ENCODE measurements around the gene KBTBD6.
A peak's percentile ranks its signal among the peaks of the same experiment; 100 is the strongest.

The KBTBD6 gene

DNA sequence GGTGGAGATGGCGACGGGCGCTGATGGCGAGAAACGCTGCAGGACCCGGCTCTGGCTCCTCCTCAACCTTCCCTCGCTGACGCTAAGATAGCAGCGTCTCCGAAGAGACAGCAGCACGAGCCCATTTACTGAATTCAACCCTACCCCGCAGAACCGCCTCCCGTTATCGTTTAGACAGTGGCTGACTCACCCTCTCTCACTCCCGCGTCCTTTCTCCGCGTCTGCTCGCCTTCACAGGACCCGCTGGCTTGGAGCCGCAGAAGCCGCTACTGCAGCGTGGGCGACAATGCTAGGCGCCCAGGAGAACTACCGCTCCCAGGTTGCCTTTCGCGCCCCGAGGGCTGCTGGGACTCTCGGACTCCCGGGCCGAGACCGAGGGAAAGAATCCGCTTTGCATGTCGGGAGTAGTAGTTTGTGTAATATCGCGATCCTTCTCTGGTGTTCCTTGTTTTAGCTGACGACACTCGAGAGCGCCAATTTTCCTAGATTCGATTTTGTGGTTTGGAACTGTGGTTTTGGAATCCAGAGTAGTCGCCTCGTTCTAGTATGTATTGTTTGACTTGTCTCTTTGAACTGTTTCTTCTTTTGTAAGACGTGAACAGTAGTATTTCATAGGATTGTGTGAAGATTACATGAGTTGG is at the start of gene KBTBD6:
TSS of gene KBTBD6 (minus strand) at position 291 of the 641 bp plus-strand sequence. CDS start 291 bp downstream, outside the sequence.
- H3K9ac ChIP-seq (ENCODE audit: low read depth, low read length, poor library complexity, severe bottlenecking), result peak within 1 kb of the TSS; percentile 84
- H4K20me1 ChIP-seq (ENCODE audit: insufficient read depth, low read length, poor library complexity, severe bottlenecking), result peaks cover 18% of the 10 kb centered on the region
- no peaks in the 10 kb centered on the region for H3K9me2 ChIP-seq (replicated peaks; ENCODE audit: low read depth, low read length)
- H3K4me1 ChIP-seq (ENCODE audit: insufficient read depth, low read length, poor library complexity, severe bottlenecking), result peaks cover 42% of the 10 kb centered on the region
- peak within 1 kb of the TSS; percentile 97 for H2AFZ ChIP-seq (ENCODE audit: low read length)
- H3K4me3 ChIP-seq (ENCODE audit: low read length, poor library complexity, severe bottlenecking), result peak within 1 kb of the TSS; percentile 87
- no peaks in the 10 kb centered on the region for H3K27me3 ChIP-seq (ENCODE audit: insufficient read depth, low read length, poor library complexity, severe bottlenecking)
- TF ChIP-seq EZH2phosphoT487 (IDR thresholded peaks at IDR 0.05; ENCODE audit: borderline replicate concordance), result no peak
- no peak for TF ChIP-seq CTCF (conservative IDR thresholded peaks at IDR 0.05; ENCODE audit: low read length)
- H3K79me2 ChIP-seq (ENCODE audit: insufficient read depth, low read length), result peaks cover 54% of the 10 kb centered on the region
- H3K4me2 ChIP-seq (ENCODE audit: low read depth, low read length, poor library complexity, severe bottlenecking), result peak within 1 kb of the TSS; percentile 94
- H3K9me3 ChIP-seq (ENCODE audit: insufficient read depth, low read depth, low read length), result no peaks in the 10 kb centered on the region
- no peaks in the 10 kb centered on the region for H3K36me3 ChIP-seq (ENCODE audit: insufficient read depth, low read length)
- no peaks in the 10 kb centered on the region for H3F3A ChIP-seq (ENCODE audit: low read depth)

GRCh38 chr13:41182231-41182630 is 49.6 kb upstream of the KBTBD6 start:
- Histone ChIP-seq H3K4me2 (ENCODE audit: low read depth, low read length, poor library complexity, severe bottlenecking) (no peak overlapping the region), H3K36me3 (ENCODE audit: insufficient read depth, low read length) (no peaks in the 10 kb centered on the region), H3K9me2 (replicated peaks; ENCODE audit: low read depth, low read length) (no peaks in the 10 kb centered on the region), H3K4me3 (ENCODE audit: low read length, poor library complexity, severe bottlenecking) (no peak overlapping the region), H3K9ac (ENCODE audit: low read depth, low read length, poor library complexity, severe bottlenecking) (no peak overlapping the region), H3K4me1 (ENCODE audit: insufficient read depth, low read length, poor library complexity, severe bottlenecking) (peaks cover 3% of the 10 kb centered on the region), H3F3A (ENCODE audit: low read depth) (no peaks in the 10 kb centered on the region), H4K20me1 (ENCODE audit: insufficient read depth, low read length, poor library complexity, severe bottlenecking) (no peaks in the 10 kb centered on the region), H3K9me3 (ENCODE audit: insufficient read depth, low read depth, low read length) (no peaks in the 10 kb centered on the region), H2AFZ (ENCODE audit: low read length) (no peak overlapping the region), H3K27me3 (ENCODE audit: insufficient read depth, low read length, poor library complexity, severe bottlenecking) (no peaks in the 10 kb centered on the region), H3K79me2 (ENCODE audit: insufficient read depth, low read length) (no peaks in the 10 kb centered on the region)
- TF ChIP-seq CTCF (conservative IDR thresholded peaks at IDR 0.05; ENCODE audit: low read length) (no peak), EZH2phosphoT487 (IDR thresholded peaks at IDR 0.05; ENCODE audit: borderline replicate concordance) (no peak)

DNA sequence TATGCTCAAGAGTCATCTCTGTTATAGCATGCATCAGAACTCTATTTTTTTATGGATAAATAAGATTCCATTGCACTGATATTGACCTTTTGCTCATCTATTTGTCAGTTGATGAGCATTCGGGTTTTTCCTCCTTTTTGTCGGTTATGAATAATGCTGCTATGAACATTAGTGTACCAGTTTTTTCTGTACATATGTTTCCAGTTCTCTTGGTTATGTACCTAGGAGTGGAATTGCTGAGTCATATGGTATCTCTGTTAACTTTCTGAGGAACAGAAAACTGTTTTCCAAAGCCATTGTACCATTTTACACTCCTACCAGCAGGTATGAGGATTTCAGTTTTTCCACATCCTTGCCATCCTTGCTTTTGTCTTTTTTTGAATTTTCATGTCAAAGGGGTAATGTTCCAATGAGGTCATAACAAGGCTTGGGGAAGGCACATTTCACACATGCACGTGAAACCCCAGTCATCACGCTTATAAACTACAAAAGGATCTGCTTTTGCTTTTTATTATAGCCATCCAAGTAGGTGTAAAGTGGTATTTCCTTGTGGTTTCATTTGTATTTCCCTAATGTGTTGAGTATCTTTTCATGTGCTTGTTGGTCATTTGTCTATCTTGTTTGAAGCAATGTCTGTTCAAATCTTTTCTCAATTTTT is 47.1 kb upstream of the KBTBD6 start:
- Histone ChIP-seq H3K79me2 (ENCODE audit: insufficient read depth, low read length) (no peaks in the 10 kb centered on the region), H3K4me2 (ENCODE audit: low read depth, low read length, poor library complexity, severe bottlenecking) (no peak overlapping the region), H2AFZ (ENCODE audit: low read length) (no peak overlapping the region), H3K27me3 (ENCODE audit: insufficient read depth, low read length, poor library complexity, severe bottlenecking) (no peaks in the 10 kb centered on the region), H3K36me3 (ENCODE audit: insufficient read depth, low read length) (no peaks in the 10 kb centered on the region), H3K4me3 (ENCODE audit: low read length, poor library complexity, severe bottlenecking) (no peak overlapping the region), H4K20me1 (ENCODE audit: insufficient read depth, low read length, poor library complexity, severe bottlenecking) (no peaks in the 10 kb centered on the region), H3F3A (ENCODE audit: low read depth) (no peaks in the 10 kb centered on the region), H3K9me2 (replicated peaks; ENCODE audit: low read depth, low read length) (no peaks in the 10 kb centered on the region), H3K9me3 (ENCODE audit: insufficient read depth, low read depth, low read length) (0 out of 2 replicates have a peak, but pooled peaks cover 4% of the 10 kb centered on the region), H3K9ac (ENCODE audit: low read depth, low read length, poor library complexity, severe bottlenecking) (no peak overlapping the region), H3K4me1 (ENCODE audit: insufficient read depth, low read length, poor library complexity, severe bottlenecking) (peaks cover 3% of the 10 kb centered on the region)
- no peak for TF ChIP-seq EZH2phosphoT487 (IDR thresholded peaks at IDR 0.05; ENCODE audit: borderline replicate concordance)
